Ovary (tissue), 3 donors: ENCODE data around the gene PER3.

Experiments used
- EP300 ChIP-seq: sonication (generic); formaldehyde crosslinking; IDR thresholded peaks from one replicate; pipeline ENCODE4 v1.6.1; 2017; ENCODE audit warnings: antibody characterized with exemption
- TF ChIP-seq, protein P1 (sequence below), 3 donors: fragments of 450-650 bp in 2 of 3; fragments of 200-600 bp in 1 of 3; IDR thresholded peaks; one replicate each; pipeline versions ENCODE4 v1.5.1 to v1.8.0; 2016 to 2022; ENCODE audit warnings: antibody characterized with exemption in 3 of 3, mild to moderate bottlenecking in 1 of 3
- donor health status: DM: no; HTN: no; CAD: no.

DNA sequence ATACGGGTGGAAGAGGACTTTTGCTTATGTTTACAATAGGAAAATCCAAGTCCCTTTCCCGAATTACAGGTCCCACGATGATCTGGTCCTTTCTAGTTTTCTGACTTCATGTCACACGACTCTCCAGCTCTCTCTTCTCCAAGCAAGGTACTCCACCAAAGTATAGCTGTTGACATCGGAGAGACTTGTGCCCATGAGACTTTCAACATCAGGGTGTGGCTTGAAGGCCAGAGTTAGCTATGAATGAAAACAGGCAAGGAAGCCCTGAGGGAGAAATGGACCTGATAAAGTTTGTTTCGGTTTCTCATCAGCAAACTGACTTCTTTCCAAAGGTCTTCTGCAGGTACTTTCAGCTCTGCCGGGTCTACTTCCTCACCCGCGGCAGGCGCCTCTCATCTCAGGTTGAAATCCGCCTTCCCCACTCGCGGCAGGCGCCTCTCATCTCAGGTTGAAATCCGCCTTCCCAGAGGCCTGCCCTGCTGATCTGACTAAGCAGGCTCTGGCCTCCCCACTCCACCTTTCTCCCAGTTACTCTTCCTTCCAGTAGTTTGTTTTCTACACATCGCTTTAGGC is 2.1 kb upstream of the PER3 start:
- TF ChIP-seq EP300: no peak
- TF ChIP-seq, protein P1, sequence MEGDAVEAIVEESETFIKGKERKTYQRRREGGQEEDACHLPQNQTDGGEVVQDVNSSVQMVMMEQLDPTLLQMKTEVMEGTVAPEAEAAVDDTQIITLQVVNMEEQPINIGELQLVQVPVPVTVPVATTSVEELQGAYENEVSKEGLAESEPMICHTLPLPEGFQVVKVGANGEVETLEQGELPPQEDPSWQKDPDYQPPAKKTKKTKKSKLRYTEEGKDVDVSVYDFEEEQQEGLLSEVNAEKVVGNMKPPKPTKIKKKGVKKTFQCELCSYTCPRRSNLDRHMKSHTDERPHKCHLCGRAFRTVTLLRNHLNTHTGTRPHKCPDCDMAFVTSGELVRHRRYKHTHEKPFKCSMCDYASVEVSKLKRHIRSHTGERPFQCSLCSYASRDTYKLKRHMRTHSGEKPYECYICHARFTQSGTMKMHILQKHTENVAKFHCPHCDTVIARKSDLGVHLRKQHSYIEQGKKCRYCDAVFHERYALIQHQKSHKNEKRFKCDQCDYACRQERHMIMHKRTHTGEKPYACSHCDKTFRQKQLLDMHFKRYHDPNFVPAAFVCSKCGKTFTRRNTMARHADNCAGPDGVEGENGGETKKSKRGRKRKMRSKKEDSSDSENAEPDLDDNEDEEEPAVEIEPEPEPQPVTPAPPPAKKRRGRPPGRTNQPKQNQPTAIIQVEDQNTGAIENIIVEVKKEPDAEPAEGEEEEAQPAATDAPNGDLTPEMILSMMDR (IDR thresholded peaks at IDR 0.05): no peak
